Measurements from ENCODE around the gene MAP2K5.

Gene MAP2K5

GRCh38 chr15:67761343-67761742, 218.8 kb downstream of the MAP2K5 start:
- H2AFZ ChIP-seq (ENCODE audit: low read length), result no peak overlapping the region
- peak overlapping the region; percentile 34 for H3K4me2 ChIP-seq (ENCODE audit: low read depth, low read length, poor library complexity, severe bottlenecking)
- no peaks in the 10 kb centered on the region for H3K9me3 ChIP-seq (ENCODE audit: insufficient read depth, low read depth, low read length)
- peaks cover 87% of the 10 kb centered on the region for H3K4me1 ChIP-seq (ENCODE audit: insufficient read depth, low read length, poor library complexity, severe bottlenecking)
- H3F3A ChIP-seq (ENCODE audit: low read depth), result no peaks in the 10 kb centered on the region; the same call in 1 of the 2 replicates
- no peaks in the 10 kb centered on the region for H4K20me1 ChIP-seq (ENCODE audit: insufficient read depth, low read length, poor library complexity, severe bottlenecking)
- no peaks in the 10 kb centered on the region for H3K27me3 ChIP-seq (ENCODE audit: insufficient read depth, low read length, poor library complexity, severe bottlenecking)
- TF ChIP-seq CTCF (conservative IDR thresholded peaks at IDR 0.05; ENCODE audit: low read length) (no peak), EZH2phosphoT487 (IDR thresholded peaks at IDR 0.05; ENCODE audit: borderline replicate concordance) (no peak)
- no peaks in the 10 kb centered on the region for H3K36me3 ChIP-seq (ENCODE audit: insufficient read depth, low read length)
- H3K79me2 ChIP-seq (ENCODE audit: insufficient read depth, low read length), result no peaks in the 10 kb centered on the region
- H3K9ac ChIP-seq (ENCODE audit: low read depth, low read length, poor library complexity, severe bottlenecking), result peak overlapping the region; percentile 44
- H3K9me2 ChIP-seq (replicated peaks; ENCODE audit: low read depth, low read length), result no peaks in the 10 kb centered on the region
- peak overlapping the region; percentile 16 for H3K4me3 ChIP-seq (ENCODE audit: low read length, poor library complexity, severe bottlenecking)

GRCh38 chr15:67762610-67763368, 220.3 kb downstream of the MAP2K5 start:
- no peak for TF ChIP-seq EZH2phosphoT487 (IDR thresholded peaks at IDR 0.05; ENCODE audit: borderline replicate concordance)
- no peak for TF ChIP-seq CTCF (conservative IDR thresholded peaks at IDR 0.05; ENCODE audit: low read length)
- Histone ChIP-seq H3K9me2 (replicated peaks; ENCODE audit: low read depth, low read length) (no peaks in the 10 kb centered on the region), H3F3A (ENCODE audit: low read depth) (no peaks in the 10 kb centered on the region; the same call in 1 of the 2 replicates), H3K9me3 (ENCODE audit: insufficient read depth, low read depth, low read length) (no peaks in the 10 kb centered on the region), H3K4me2 (ENCODE audit: low read depth, low read length, poor library complexity, severe bottlenecking) (peak overlapping the region; percentile 1), H3K36me3 (ENCODE audit: insufficient read depth, low read length) (no peaks in the 10 kb centered on the region), H4K20me1 (ENCODE audit: insufficient read depth, low read length, poor library complexity, severe bottlenecking) (no peaks in the 10 kb centered on the region), H3K79me2 (ENCODE audit: insufficient read depth, low read length) (no peaks in the 10 kb centered on the region), H3K9ac (ENCODE audit: low read depth, low read length, poor library complexity, severe bottlenecking) (peak overlapping the region; percentile 44), H3K4me3 (ENCODE audit: low read length, poor library complexity, severe bottlenecking) (no peak overlapping the region), H2AFZ (ENCODE audit: low read length) (no peak overlapping the region), H3K27me3 (ENCODE audit: insufficient read depth, low read length, poor library complexity, severe bottlenecking) (no peaks in the 10 kb centered on the region), H3K4me1 (ENCODE audit: insufficient read depth, low read length, poor library complexity, severe bottlenecking) (peaks cover 94% of the 10 kb centered on the region)

GRCh38 chr15:67765701-67766100, 223.2 kb downstream of the MAP2K5 start:
- peaks cover 12% of the 10 kb centered on the region; the same call in 1 of the 2 replicates for H3F3A ChIP-seq (ENCODE audit: low read depth)
- no peak overlapping the region for H2AFZ ChIP-seq (ENCODE audit: low read length)
- H3K27me3 ChIP-seq (ENCODE audit: insufficient read depth, low read length, poor library complexity, severe bottlenecking), result no peaks in the 10 kb centered on the region
- no peaks in the 10 kb centered on the region for H3K79me2 ChIP-seq (ENCODE audit: insufficient read depth, low read length)
- peaks cover 98% of the 10 kb centered on the region for H3K4me1 ChIP-seq (ENCODE audit: insufficient read depth, low read length, poor library complexity, severe bottlenecking)
- peak overlapping the region; percentile 66 for H3K9ac ChIP-seq (ENCODE audit: low read depth, low read length, poor library complexity, severe bottlenecking)
- TF ChIP-seq CTCF (conservative IDR thresholded peaks at IDR 0.05; ENCODE audit: low read length) (no peak), EZH2phosphoT487 (IDR thresholded peaks at IDR 0.05; ENCODE audit: borderline replicate concordance) (no peak)
- no peaks in the 10 kb centered on the region; the same call in 1 of the 2 replicates for H3K36me3 ChIP-seq (ENCODE audit: insufficient read depth, low read length)
- H3K9me3 ChIP-seq (ENCODE audit: insufficient read depth, low read depth, low read length), result no peaks in the 10 kb centered on the region
- peak overlapping the region; percentile 26 for H3K4me2 ChIP-seq (ENCODE audit: low read depth, low read length, poor library complexity, severe bottlenecking)
- H4K20me1 ChIP-seq (ENCODE audit: insufficient read depth, low read length, poor library complexity, severe bottlenecking), result no peaks in the 10 kb centered on the region
- no peak overlapping the region for H3K4me3 ChIP-seq (ENCODE audit: low read length, poor library complexity, severe bottlenecking)
- H3K9me2 ChIP-seq (replicated peaks; ENCODE audit: low read depth, low read length), result no peaks in the 10 kb centered on the region
